HG03575 (cell line): ENCODE data around the gene BEST2.
"Not testable (repeated sequence)": the region's sequence is repeated elsewhere in the genome, so short reads cannot be mapped to it uniquely, and the experiment has no call there.

ENCODE experiments used
- ATAC-seq: cut with Tn5 transposase; IDR thresholded peaks from one replicate; pipeline ENCODE4 v1.9.1; 2021; ENCODE audit not compliant: unreplicated experiment, insufficient number of reproducible peaks, low FRiP score; ENCODE audit errors: extremely low read depth

BEST2 gene

GRCh38 chr19:12793290-12794195 lies 42.0 kb downstream of the BEST2 start:
- no peak for ATAC-seq

DNA sequence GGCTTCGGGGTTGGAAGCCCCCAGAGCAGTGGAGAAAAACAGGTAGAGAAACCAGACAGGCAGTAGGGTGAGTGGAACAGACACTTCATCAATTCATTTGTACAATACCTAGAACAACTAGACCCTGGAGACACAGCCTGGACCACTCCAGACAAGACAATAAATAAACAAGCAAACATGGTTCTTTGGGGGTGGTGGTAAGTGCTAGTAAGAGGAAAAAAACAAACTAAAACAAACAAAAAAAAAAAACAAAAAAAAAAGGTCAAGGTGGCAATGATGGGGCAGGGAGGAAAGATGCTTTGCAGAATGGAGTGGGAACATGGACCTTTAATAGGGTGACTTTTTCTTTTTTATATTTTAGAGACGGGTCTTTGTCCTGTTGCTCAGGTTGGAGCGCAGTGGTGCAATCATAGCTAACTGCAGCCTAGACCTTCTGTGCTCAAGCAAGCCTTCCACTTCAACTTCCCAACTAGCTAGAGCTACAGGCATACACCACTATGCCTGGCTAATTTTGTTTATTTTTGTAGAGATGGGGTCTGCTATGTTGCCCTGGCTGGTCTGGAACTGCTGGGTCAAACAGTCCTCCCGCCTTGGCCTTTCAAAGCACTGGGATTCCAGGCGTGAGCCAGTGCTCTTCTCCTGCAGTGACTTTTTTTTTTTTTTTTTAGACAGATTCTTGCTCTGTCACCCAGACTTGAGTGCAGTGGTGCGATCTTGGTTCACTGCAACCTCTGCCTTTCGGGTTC lies 42.8 kb downstream of the BEST2 start:
- ATAC-seq, result no peak

DNA sequence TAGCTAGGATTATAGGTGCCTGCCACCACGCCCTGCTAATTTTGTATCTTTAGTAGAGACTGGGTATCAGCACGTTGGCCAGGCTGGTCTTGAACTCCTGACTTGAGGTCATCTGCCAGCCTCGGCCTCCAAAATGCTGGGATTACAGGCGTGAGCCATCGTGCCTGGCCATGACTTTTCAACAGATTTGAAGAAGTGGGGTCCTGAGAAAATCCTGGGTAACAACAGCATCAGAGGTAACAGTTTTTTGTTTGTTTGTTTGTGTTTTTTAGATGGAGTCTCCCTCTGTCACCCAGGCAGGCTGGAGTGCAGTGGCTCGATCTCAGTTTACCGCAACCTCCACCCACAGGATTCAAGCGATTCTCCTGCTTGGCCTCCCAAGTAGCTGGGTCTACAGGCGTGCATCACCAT lies 43.4 kb downstream of the BEST2 start:
- ATAC-seq, result no peak

- no peak for ATAC-seq
Measured at GRCh38 chr19:12796146-12797071, 44.8 kb downstream of the BEST2 start.

DNA sequence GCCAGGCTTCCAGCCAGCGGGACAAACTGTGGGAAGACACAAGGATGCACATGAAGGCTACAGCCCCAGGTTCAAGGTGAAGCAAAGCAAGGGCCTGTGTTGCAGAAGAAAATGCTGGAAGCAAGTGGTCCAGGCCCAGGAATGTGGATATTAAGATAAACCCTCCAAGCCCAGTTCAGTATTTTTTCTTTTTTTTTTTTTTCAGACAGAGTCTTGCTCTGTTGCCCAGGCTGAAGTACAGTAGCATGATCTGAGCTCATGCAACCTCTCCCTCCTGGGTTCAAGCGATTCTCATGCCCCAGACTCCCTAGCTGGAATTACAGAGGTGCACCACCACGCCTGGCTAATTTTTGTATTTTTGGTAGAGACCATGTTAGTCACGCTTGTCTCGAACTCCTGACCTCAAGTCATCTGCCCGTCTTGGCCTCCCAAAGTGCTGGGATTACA lies 45.6 kb downstream of the BEST2 start:
- ATAC-seq, result no peak

DNA sequence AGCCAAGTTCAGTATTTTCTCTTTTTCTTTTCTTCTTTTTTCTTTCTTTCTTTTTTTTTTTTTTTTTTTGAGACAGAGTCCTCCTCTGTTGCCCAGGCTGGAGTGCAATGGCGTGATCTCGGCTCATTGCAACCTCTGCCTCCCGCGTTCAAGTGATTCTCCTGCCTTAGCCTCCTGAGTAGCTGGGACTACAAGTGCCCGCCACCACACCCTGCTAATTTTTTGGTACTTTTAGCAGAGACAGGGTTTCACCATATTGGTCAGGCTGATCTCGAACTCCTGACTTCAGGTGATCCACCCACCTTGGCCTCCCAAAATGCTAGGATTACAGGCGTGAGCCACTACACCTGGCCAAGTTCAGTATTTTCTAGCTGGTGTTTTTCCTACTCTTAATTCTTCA lies 46.0 kb downstream of the BEST2 start:
- ATAC-seq, result not testable (repeated sequence)

DNA sequence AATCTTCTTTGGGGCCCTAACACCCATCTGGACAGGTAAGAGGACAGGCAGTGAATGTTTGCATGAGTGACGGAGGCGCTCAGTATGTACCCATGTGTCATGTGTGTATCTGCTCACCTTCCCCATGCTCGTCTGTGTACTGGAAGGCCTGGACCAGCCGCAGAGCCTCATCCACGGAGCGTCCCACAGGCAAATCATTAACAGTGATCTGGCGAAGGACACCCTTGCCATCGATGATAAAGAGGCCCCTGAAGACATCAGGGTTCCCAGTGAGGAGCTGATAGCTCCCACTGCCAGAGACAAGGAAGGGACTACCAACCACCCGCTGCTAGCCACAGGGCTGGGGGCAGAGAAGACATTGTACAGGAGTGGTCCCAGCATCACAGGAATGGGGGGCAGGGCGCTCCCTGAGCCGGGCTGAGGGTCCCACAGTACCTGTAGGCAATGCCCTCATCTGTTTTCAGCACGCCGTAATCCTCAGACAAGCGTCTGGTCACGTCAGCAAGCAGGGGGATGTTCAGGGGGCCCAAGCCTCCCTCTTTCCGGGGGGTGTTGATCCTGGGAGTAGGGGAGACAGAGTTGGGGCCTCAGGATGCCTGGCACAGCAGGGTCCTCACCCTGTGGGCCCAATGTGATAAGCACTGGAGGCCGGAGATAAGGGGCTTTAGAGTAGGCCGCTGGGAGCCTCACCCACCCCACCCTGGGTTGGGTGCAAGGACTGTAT lies 48.3 kb downstream of the BEST2 start:
- ATAC-seq, result no peak

DNA sequence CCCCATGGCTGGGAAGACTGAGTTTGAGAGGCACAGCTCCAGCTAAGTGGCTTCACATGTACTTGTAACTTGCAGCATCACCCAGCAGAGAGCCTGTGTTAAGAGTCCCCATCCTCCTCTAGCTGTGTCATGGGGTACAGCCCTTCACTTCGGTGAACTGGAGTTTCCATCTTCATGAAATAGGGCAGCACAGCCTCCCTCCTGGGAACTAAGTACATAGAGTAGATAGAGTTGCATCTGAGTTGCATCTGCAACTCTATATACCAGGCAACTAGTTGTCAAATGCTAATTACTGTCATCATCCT lies 48.8 kb downstream of the BEST2 start:
- ATAC-seq, result no peak

- ATAC-seq, result no peak
Measured at GRCh38 chr19:12800923-12801465, 49.4 kb downstream of the BEST2 start.

- no peak for ATAC-seq
Measured at GRCh38 chr19:12801466-12802266, 50.1 kb downstream of the BEST2 start, which contains the start of the genes PRDX2 and THSD8. Gene PRDX2, minus strand, starts transcription at chr19:12801800. Its CDS starts 539 bp downstream, at chr19:12801261. Gene THSD8, plus strand, starts transcription at chr19:12802069. Its CDS starts 3 bp downstream, at chr19:12802072.

DNA sequence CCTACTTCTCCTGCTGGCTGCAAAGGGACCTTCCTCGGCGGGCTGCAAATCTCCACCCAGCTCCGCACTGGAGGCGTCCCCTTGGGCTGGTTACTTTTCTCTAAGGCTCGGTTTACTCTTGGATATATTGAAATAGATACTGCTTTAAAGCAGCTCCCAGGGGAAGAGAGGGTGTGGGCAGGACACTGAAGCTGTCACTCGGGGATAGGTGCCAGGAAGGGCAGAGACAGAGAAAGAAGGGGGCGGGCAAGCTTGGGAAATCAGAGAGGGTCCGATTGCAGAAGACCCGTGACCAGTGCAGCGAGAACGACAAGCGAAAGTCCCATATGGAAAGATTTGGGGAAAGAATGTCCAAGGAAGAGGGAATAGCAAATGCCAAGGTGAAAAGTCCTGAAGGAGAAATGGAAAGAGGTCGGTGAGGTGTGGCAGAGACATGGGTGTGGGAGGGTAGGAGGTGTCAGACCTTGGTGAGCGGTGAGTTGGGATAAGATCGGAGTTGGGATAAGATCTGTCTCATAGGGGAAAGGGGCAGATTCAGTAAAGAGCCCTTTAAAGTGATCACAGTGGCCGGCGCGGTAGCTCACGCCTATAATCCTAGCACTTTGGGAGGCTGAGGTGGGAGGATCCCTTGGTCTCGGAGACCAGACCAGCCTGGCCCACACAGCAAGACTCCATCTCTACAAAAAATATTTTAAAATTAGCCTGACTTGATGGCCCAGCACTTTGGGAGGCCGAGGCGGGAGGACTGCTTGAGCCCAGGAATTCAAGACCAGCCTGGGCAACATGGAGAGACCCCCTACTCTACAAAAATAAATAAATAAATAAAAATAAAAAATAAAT lies 50.9 kb downstream of the BEST2 start:
- no peak for ATAC-seq

DNA sequence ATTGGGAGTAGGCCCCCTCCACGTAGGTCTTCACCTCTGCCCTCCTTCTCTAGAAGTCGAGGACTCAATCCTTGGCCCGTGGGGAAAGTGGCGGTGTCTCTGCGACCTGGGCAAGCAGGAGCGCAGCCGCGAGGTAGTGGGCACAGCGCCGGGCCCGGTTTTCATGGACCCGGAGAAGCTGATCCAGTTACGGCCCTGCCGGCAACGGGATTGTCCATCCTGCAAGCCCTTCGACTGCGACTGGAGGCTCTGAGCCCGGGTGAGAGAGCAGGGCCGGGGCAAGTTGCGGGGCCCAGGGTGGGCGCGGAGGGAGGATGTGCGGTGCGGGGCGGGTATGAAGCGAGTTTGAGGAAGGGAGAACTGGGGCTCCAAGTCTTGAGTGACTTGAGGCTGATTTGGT lies 52.5 kb downstream of the BEST2 start:
- ATAC-seq, result no peak

- ATAC-seq, result no peak
Measured at GRCh38 chr19:12806242-12807081, 54.9 kb downstream of the BEST2 start, which contains the start of gene RNASEH2A. Gene RNASEH2A, plus strand, starts transcription at chr19:12806584. Its CDS starts 90 bp downstream, at chr19:12806674.
